Activated T-cell treated with anti-CD3 and anti-CD28 coated beads for 4 hours (primary cell): Measurements from ENCODE around the gene RBM41.

ENCODE experiments used
- DNase-seq: peaks from one replicate; pipeline ENCODE4 v3.0.0-alpha.2; 2020

RBM41 gene

DNA sequence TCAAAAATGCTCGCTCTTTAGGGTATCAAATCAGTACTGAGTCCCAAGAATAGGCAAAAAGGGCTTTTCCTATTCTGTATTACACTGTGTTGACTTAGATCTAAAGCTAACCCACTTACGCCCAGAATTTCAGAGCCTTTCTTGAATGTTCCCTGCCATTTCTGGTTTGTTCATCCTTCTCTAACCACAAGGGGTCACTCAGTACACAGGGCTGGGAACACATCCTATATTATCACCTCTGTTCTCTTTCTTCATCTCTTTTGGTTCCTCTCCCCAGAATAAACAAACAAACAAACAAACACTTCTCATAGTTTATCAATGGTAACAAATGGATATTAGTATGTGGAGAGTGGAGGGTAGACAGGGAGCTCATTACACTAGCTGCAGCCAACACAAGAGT lies 93.1 kb downstream of the RBM41 start:
- DNase-seq, result no peak

DNA sequence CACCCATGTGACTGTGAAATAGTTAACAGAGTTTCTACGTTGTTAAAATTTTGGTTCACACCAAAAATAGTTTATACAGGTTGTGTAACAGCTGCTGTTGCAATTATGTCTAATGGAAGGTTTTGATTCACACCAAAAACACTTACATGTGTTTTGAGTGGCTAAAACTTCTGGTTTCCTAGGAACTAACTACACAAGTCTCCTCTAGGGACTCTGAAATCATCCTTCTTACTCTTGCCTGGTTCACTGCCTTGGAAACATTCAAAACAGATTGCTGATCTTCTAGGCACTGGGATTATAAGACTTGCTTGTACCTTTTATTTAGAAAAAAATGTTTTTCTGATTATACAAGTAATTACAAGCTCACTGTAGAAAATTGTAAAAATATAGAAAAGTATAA lies 103.7 kb downstream of the RBM41 start:
- DNase-seq, result no peak
